Naive thymus-derived CD8-positive, alpha-beta T cell (primary cell): Measurements from ENCODE around the gene COL4A3. TPM values are rescaled to one million over a fixed set of nuclear protein-coding genes. Genes with fewer than 3 reads are reported as not detected.
"Not testable (repeated sequence)": the region's sequence is repeated elsewhere in the genome, so short reads cannot be mapped to it uniquely, and the experiment has no call there.

Experiments
- ATAC-seq, 2 donors: fragments of 150-1000 bp; cut with Tn5 transposase in 1 of 2; sonication (Bioruptor Pico), chemical (Tn5 transposase) in 1 of 2; 1 replicate in 1 of 2; 2 replicates in 1 of 2; pipeline ENCODE4 v1.10.0; 2021; ENCODE audit warnings: mild to moderate bottlenecking in 2 of 2, moderate library complexity in 2 of 2
- POLR2A ChIA-PET: fragments of 350-600 bp; sonication (Branson Sonifier 250); formaldehyde crosslinking; loops from one replicate; lab custom pipeline; 2021; ENCODE audit warnings: antibody characterized with exemption; lab: Charles Lee
- DNase-seq, 10 donors: peaks; one replicate each; pipeline versions ENCODE4 v3.0.0 to v3.0.0-alpha.2; 2020 to 2022
- H3K27ac Mint-ChIP-seq, 10 donors: one replicate each; pipeline ENCODE4 v1.8.0; 2020 to 2022; ENCODE audit warnings: mild to moderate bottlenecking in 10 of 10, mixed read lengths in 10 of 10, moderate library complexity in 4 of 10, inconsistent platforms in 1 of 10
- H3K27me3 Mint-ChIP-seq, 5 donors: one replicate each; pipeline ENCODE4 v1.8.0; 2021 to 2022; ENCODE audit warnings: mixed read lengths in 5 of 5
- H3K36me3 Mint-ChIP-seq, 3 donors: one replicate each; pipeline ENCODE4 v1.8.0; 2020 to 2022; ENCODE audit warnings: mixed read lengths in 3 of 3, mild to moderate bottlenecking in 2 of 3, inconsistent platforms in 1 of 3
- H3K4me1 Mint-ChIP-seq, 4 donors: one replicate each; pipeline ENCODE4 v1.8.0; 2021 to 2022; ENCODE audit warnings: mixed read lengths in 4 of 4
- H3K4me3 Mint-ChIP-seq, 10 donors: one replicate each; pipeline ENCODE4 v1.8.0; 2020 to 2022; ENCODE audit warnings: mild to moderate bottlenecking in 10 of 10, mixed read lengths in 10 of 10, moderate library complexity in 6 of 10, inconsistent platforms in 1 of 10
- H3K9me3 Mint-ChIP-seq, 9 donors: one replicate each; pipeline ENCODE4 v1.8.0; 2020 to 2022; ENCODE audit warnings: mixed read lengths in 9 of 9, mild to moderate bottlenecking in 3 of 9, inconsistent platforms in 1 of 9, moderate library complexity in 1 of 9
- polyA plus RNA-seq, 3 donors: library from polyadenylated mRNA; unstranded; fragments of 300-500 nt; fragmentation: Illumina TruSeq; gene quantifications; one replicate each; pipeline ENCODE4 v1.2.3, GENCODE V29; 2021
- total RNA-seq, 8 experiments: library from RNA in 2 of 8; stranded (reverse) in 2 of 8; gene quantifications; one replicate each; pipeline ENCODE4 v1.2.3 and lab custom pipeline; 2021 to 2026

COL4A3 gene
- total and polyA plus RNA-seq, 5 experiments from 2014 or later = 0.16 to 0.83 TPM; not detected in 3

DNA sequence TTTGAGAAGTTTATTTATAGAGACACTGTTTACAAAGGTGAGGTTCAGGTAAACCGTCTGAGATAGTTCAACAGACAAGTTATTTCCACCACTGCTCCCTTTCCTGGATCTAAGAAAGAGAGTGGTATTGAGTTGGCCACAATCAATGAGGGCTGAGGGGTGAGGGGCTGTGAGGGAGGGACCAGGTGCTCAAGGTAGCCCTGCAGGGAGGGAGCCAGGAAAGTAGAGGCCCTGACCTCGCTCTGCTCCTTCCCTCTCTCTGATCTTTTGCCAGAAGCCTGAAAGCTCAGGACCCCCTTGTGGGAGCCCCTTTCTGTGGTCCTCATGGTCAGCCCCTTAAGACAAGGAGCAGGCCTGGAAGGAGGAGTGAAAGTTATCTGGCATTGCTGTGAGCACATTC lies 29.8 kb downstream of the COL4A3 start:
- POLR2A ChIA-PET = no interaction called here
- no peak overlapping the region for H3K27ac Mint-ChIP-seq
- peaks cover 0 to 4% (median 0%) of the 10 kb centered on the region in 9 donors for H3K9me3 Mint-ChIP-seq
- peaks cover 10 to 36% (median 12%) of the 10 kb centered on the region in 5 donors for H3K27me3 Mint-ChIP-seq
- no peak for DNase-seq
- H3K4me3 Mint-ChIP-seq = no peak overlapping the region
- no peaks in the 10 kb centered on the region for H3K36me3 Mint-ChIP-seq
- no peaks in the 10 kb centered on the region for H3K4me1 Mint-ChIP-seq
- ATAC-seq = no peak

- no peak for ATAC-seq
- no peak overlapping the region for H3K27ac Mint-ChIP-seq
- H3K36me3 Mint-ChIP-seq = no peaks in the 10 kb centered on the region
- no peak overlapping the region for H3K4me3 Mint-ChIP-seq
- POLR2A ChIA-PET = no interaction called here
- peaks cover 0 to 4% (median 0%) of the 10 kb centered on the region in 9 donors for H3K9me3 Mint-ChIP-seq
- no peaks in the 10 kb centered on the region for H3K4me1 Mint-ChIP-seq
- no peak for DNase-seq
- H3K27me3 Mint-ChIP-seq = peaks cover 0 to 5% (median 3%) of the 10 kb centered on the region in 5 donors
Observed at GRCh38 chr2:227198866-227199265, 34.4 kb downstream of the COL4A3 start.

GRCh38 chr2:227201771-227202170 lies 37.3 kb downstream of the COL4A3 start:
- ATAC-seq (no peak), DNase-seq (no peak)
- POLR2A ChIA-PET = no interaction called here
- peaks cover 0 to 13% (median 9%) of the 10 kb centered on the region in 5 donors for H3K27me3 Mint-ChIP-seq
- H3K36me3 Mint-ChIP-seq = peaks cover 0 to 2% (median 0%) of the 10 kb centered on the region in 3 donors
- no peak overlapping the region for H3K4me3 Mint-ChIP-seq
- peaks cover 0 to 4% (median 0%) of the 10 kb centered on the region in 9 donors for H3K9me3 Mint-ChIP-seq
- no peaks in the 10 kb centered on the region for H3K4me1 Mint-ChIP-seq
- no peak overlapping the region for H3K27ac Mint-ChIP-seq

DNA sequence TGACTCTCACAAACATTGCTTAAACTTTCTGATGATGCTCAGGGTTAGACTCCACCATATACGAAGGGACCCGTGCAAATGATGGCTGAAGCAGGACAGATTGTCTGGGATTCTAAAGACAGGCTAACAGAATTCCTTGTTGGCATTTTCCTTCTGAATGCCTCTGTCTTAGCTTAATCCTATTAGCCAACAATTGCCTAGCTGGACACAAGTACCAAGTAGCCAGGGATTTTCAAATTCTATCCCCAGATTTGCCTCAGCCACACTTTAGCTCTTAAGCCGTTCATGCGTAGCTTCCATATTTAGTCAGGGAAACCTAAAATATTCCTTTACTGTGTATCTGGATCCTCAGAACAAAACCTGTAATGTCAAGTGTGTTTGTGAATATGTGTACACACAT lies 40.0 kb downstream of the COL4A3 start:
- POLR2A ChIA-PET = no interaction called here
- no peak for ATAC-seq
- Mint-ChIP-seq H3K4me3 (no peak overlapping the region), H3K4me1 (no peaks in the 10 kb centered on the region), H3K27ac (no peak overlapping the region), H3K9me3 (no peaks in the 10 kb centered on the region), H3K36me3 (peaks cover 0 to 2% (median 0%) of the 10 kb centered on the region in 3 donors), H3K27me3 (peaks cover 9 to 39% (median 28%) of the 10 kb centered on the region in 5 donors)
- no peak for DNase-seq

DNA sequence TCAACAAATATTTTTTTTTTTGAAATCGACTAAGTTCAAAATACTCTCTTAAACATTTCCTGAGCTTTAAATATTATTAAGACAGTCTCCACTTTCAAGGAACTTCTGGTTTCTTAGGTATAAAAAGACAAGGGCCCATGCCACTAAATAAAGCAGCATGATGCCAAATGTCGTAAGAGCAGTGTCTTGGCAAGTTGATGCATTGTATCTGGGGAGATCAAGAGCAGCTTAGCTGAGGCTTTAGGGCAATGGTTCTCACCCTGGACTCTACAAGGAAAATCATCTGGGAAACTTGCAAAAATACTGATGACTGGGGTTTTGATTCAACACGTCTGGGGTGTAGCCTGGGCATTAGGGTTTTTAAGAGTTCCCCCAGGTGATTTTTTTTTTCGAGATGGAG lies 41.3 kb downstream of the COL4A3 start:
- POLR2A ChIA-PET = no interaction called here
- Mint-ChIP-seq H3K4me1 (no peaks in the 10 kb centered on the region), H3K27ac (no peak overlapping the region), H3K4me3 (no peak overlapping the region), H3K9me3 (no peaks in the 10 kb centered on the region), H3K27me3 (peaks cover 12 to 41% (median 26%) of the 10 kb centered on the region in 5 donors), H3K36me3 (peaks cover 0 to 2% (median 0%) of the 10 kb centered on the region in 3 donors)
- ATAC-seq (no peak), DNase-seq (no peak)

GRCh38 chr2:227206406-227206805 lies 42.0 kb downstream of the COL4A3 start:
- Mint-ChIP-seq H3K9me3 (no peaks in the 10 kb centered on the region), H3K4me1 (no peaks in the 10 kb centered on the region), H3K4me3 (no peak overlapping the region), H3K36me3 (peaks cover 0 to 2% (median 0%) of the 10 kb centered on the region in 3 donors), H3K27me3 (peaks cover 12 to 41% (median 26%) of the 10 kb centered on the region in 5 donors), H3K27ac (no peak overlapping the region)
- no peak for ATAC-seq
- POLR2A ChIA-PET = no interaction called here
- no peak for DNase-seq

- ATAC-seq = no peak
- Mint-ChIP-seq H3K4me1 (no peaks in the 10 kb centered on the region), H3K9me3 (no peaks in the 10 kb centered on the region), H3K4me3 (no peak overlapping the region), H3K27ac (no peak overlapping the region), H3K36me3 (peaks cover 0 to 2% (median 0%) of the 10 kb centered on the region in 3 donors), H3K27me3 (peaks cover 10 to 41% (median 32%) of the 10 kb centered on the region in 5 donors)
- POLR2A ChIA-PET = no interaction called here
- no peak for DNase-seq
Observed at GRCh38 chr2:227207573-227207972, 43.1 kb downstream of the COL4A3 start.

DNA sequence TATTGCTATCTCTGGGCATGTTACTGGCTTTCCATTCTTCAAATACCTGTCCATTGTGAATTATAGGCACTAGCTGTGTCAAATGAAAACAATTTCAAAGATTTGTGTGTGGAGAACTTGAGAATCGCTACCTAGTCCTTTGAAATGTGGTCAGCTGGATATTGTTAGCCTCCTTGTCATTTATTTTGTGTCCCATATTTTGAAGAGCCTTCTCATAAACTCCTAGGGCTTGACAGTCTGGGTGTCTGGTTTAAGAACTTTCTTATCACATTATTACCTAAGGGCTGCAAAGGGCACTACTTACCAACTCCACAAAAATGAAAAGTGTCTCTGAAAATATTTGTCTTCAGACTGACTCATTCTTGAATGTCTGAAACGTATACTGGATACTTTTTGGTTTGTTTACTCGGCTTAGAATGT lies 50.2 kb downstream of the COL4A3 start:
- no peak overlapping the region for H3K27ac Mint-ChIP-seq
- H3K9me3 Mint-ChIP-seq = peaks cover 0 to 2% (median 0%) of the 10 kb centered on the region in 9 donors
- POLR2A ChIA-PET = no interaction called here
- H3K4me1 Mint-ChIP-seq = no peaks in the 10 kb centered on the region
- peaks cover 0 to 8% (median 3%) of the 10 kb centered on the region in 5 donors for H3K27me3 Mint-ChIP-seq
- H3K4me3 Mint-ChIP-seq = no peak overlapping the region
- ATAC-seq = no peak
- H3K36me3 Mint-ChIP-seq = no peaks in the 10 kb centered on the region
- no peak for DNase-seq

DNA sequence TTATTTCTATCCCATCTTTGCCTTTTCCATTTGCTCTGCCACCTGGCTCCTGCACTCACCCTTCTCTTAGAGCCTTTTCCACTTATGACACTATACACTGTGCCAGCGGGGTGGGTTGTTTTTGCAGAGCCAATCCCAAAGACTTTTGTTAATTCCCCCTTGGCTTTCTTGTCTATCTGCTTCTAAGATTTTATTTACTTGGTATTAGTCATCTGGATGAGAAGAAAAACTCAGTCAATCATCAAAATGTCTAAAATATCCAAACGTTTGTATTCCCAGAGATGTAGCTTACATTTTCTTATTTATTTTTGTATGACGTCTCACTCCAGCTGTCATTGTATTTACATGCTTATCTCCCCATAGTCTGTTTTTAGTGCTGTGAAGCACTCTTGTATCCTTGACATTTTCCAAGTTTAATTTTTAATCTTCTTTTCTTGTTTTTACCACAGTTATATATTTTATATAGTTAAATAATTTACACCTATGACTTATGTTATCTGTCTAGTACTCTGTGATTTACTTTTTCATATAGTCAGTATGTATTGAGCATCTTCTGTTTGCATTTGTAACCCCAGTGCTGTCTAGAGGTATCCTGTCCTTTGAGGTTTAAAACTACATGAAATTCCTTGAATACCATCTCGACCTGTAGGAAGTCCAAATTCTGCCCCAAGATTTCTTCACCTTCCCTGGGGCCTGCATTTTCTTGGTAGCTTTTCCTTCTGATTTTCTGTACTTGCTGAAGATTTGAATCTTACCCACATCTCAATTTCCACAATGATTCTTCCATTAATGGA lies 55.1 kb downstream of the COL4A3 start:
- Mint-ChIP-seq H3K4me3 (no peak overlapping the region), H3K9me3 (peaks cover 0 to 2% (median 0%) of the 10 kb centered on the region in 9 donors), H3K36me3 (no peaks in the 10 kb centered on the region), H3K4me1 (no peaks in the 10 kb centered on the region), H3K27me3 (peaks cover 2 to 11% (median 7%) of the 10 kb centered on the region in 5 donors), H3K27ac (no peak overlapping the region)
- DNase-seq = no peak
- POLR2A ChIA-PET = no interaction called here
- no peak for ATAC-seq

GRCh38 chr2:227221120-227221519 lies 56.7 kb downstream of the COL4A3 start:
- no peak for DNase-seq
- H3K4me1 Mint-ChIP-seq = no peaks in the 10 kb centered on the region
- H3K27me3 Mint-ChIP-seq = peaks cover 4 to 21% (median 11%) of the 10 kb centered on the region in 5 donors

GRCh38 chr2:227222292-227222691 lies 57.9 kb downstream of the COL4A3 start:
- no peaks in the 10 kb centered on the region for H3K36me3 Mint-ChIP-seq
- no peak for DNase-seq
- H3K9me3 Mint-ChIP-seq = no peaks in the 10 kb centered on the region
- peaks cover 4 to 27% (median 11%) of the 10 kb centered on the region in 5 donors for H3K27me3 Mint-ChIP-seq
- H3K27ac Mint-ChIP-seq = no peak overlapping the region
- no peak overlapping the region for H3K4me3 Mint-ChIP-seq
- POLR2A ChIA-PET = no interaction called here
- no peaks in the 10 kb centered on the region for H3K4me1 Mint-ChIP-seq
- ATAC-seq = no peak

More at GRCh38 chr2:227221120-227221519, 56.7 kb downstream of the COL4A3 start:
- no peak for ATAC-seq
- POLR2A ChIA-PET = no interaction called here
- Mint-ChIP-seq H3K27ac (no peak overlapping the region), H3K4me3 (no peak overlapping the region), H3K9me3 (peaks cover 0 to 2% (median 0%) of the 10 kb centered on the region in 9 donors), H3K36me3 (no peaks in the 10 kb centered on the region)

GRCh38 chr2:227225641-227226040 lies 61.2 kb downstream of the COL4A3 start:
- H3K9me3 Mint-ChIP-seq, H3K4me3 Mint-ChIP-seq, POLR2A ChIA-PET, H3K27ac Mint-ChIP-seq, H3K36me3 Mint-ChIP-seq, DNase-seq, H3K4me1 Mint-ChIP-seq, ATAC-seq: not testable (repeated sequence)
- H3K27me3 Mint-ChIP-seq = peaks cover 14 to 45% (median 25%) of the 10 kb centered on the region in 5 donors

GRCh38 chr2:227228061-227228667 lies 63.7 kb downstream of the COL4A3 start:
- Mint-ChIP-seq H3K4me1 (no peaks in the 10 kb centered on the region), H3K27me3 (peaks cover 16 to 36% (median 26%) of the 10 kb centered on the region in 5 donors), H3K27ac (no peak overlapping the region), H3K36me3 (peaks cover 0 to 4% (median 0%) of the 10 kb centered on the region in 3 donors), H3K9me3 (peaks cover 0 to 9% (median 0%) of the 10 kb centered on the region in 9 donors), H3K4me3 (no peak overlapping the region)
- ATAC-seq (no peak), DNase-seq (no peak)
- POLR2A ChIA-PET = no interaction called here
